ENCODE results near the gene SPHK2.

- TF ChIP-seq MAFK (IDR thresholded peaks at IDR 0.05; ENCODE audit: partially characterized antibody) = no peak
- TF ChIP-seq CTCF (IDR thresholded peaks at IDR 0.05) = no peak
- no peak for TF ChIP-seq CEBPB (IDR thresholded peaks at IDR 0.05)
- no peak for TF ChIP-seq EP300 (IDR thresholded peaks at IDR 0.05)
- peak; percentile 69 for TF ChIP-seq RFX5 (IDR thresholded peaks at IDR 0.05)
- TF ChIP-seq POLR2A (IDR thresholded peaks at IDR 0.05; ENCODE audit: low read length) = no peak
Measured at GRCh38 chr19:48656840-48657474, 37.7 kb downstream of the SPHK2 start.

All from A549 (cell line).